ENCODE data around the gene IFRD2.
A peak's percentile ranks its signal among the peaks of the same experiment; 100 is the strongest.
"Not testable (repeated sequence)": the region's sequence is repeated elsewhere in the genome, so short reads cannot be mapped to it uniquely, and the experiment has no call there.

Gene IFRD2

GRCh38 chr3:50263478-50264382 lies 28.5 kb downstream of the IFRD2 start:
- Histone ChIP-seq H3K36me3 (no peaks in the 10 kb centered on the region), H3K27me3 (no peaks in the 10 kb centered on the region), H3K4me3 (ENCODE audit: low read depth, low read length) (no peak overlapping the region), H3K9me3 (no peaks in the 10 kb centered on the region), H3K4me1 (peaks cover 4% of the 10 kb centered on the region)
- DNase-seq = no peak
- no peak for TF ChIP-seq CTCF (IDR thresholded peaks at IDR 0.05; ENCODE audit: low read depth, low read length)

DNA sequence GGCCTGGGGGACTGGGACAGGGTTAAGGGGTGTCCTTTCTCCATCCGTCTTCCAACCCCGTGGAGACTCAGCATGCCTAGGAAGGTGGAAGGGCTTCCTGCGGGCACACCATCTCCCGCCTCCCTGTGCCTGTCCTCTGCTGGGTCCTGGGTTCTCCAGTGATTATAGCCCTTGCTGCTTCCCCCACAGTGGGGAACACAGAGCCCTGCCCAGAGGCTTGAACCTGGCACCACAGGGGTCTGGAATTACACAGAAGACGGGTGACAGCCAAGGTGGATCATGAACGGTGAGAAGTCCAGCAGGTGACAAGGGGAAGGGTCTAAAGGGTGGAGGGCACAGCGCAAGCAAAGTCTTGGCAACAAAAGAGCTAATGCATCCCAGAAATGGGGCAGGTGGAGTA lies 29.5 kb downstream of the IFRD2 start:
- H3K27me3 ChIP-seq = no peaks in the 10 kb centered on the region
- no peak for TF ChIP-seq CTCF (IDR thresholded peaks at IDR 0.05; ENCODE audit: low read depth, low read length)
- DNase-seq = no peak
- H3K4me3 ChIP-seq (ENCODE audit: low read depth, low read length) = no peak overlapping the region
- H3K4me1 ChIP-seq = peaks cover 4% of the 10 kb centered on the region
- H3K36me3 ChIP-seq = no peaks in the 10 kb centered on the region
- H3K9me3 ChIP-seq = no peaks in the 10 kb centered on the region

DNA sequence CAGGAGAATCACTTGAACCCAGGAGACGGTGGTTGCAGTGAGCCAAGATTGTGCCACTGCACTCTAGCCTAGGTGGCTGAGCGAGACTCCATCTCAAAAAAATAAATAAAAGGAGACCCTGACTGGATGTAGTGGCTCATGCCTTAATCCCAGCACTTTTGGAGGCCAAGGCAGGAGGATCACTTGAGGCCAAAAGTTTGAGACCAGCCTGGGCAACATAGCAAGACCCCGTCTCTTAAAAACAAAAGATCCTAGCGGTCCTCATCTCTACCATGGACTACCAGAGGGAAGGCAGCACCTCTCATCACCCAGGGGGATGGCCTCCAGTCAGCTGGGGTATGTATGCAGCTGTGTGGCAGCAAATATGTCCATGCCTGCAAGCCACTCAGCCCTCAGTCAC lies 30.0 kb downstream of the IFRD2 start:
- H3K27me3 ChIP-seq; DNase-seq; H3K4me1 ChIP-seq; H3K9me3 ChIP-seq; H3K4me3 ChIP-seq (ENCODE audit: low read depth, low read length); H3K36me3 ChIP-seq: not testable (repeated sequence)

DNA sequence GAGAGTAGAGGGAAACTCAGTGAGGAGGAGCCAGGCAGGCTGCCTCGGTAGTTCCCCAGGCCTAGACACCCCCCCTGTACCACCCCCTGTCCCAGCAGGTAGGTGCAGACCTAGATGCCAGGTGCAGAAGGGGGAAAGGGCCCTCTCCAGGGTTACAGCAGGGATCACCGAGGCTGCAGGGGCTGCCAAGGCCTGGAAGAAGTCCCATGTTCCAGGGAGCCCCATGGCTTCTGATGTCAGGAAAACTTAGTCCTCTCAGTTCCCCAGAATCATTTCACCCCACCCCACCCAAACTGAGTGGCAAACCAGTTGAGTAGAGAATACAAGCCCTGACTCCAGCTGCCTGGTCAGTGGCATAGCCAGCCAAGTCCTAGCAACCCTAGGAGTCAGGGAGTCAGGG lies 30.7 kb downstream of the IFRD2 start:
- Histone ChIP-seq H3K9me3 (no peaks in the 10 kb centered on the region), H3K4me3 (ENCODE audit: low read depth, low read length) (no peak overlapping the region), H3K4me1 (peaks cover 4% of the 10 kb centered on the region), H3K36me3 (peaks cover 4% of the 10 kb centered on the region), H3K27me3 (no peaks in the 10 kb centered on the region)
- no peak for DNase-seq
- no peak for TF ChIP-seq CTCF (IDR thresholded peaks at IDR 0.05; ENCODE audit: low read depth, low read length)

- Histone ChIP-seq H3K36me3 (peaks cover 4% of the 10 kb centered on the region), H3K27me3 (no peaks in the 10 kb centered on the region), H3K4me1 (peaks cover 4% of the 10 kb centered on the region), H3K9me3 (no peaks in the 10 kb centered on the region), H3K4me3 (ENCODE audit: low read depth, low read length) (peak overlapping the region; percentile 65)
- no peak for TF ChIP-seq CTCF (IDR thresholded peaks at IDR 0.05; ENCODE audit: low read depth, low read length)
- no peak for DNase-seq
Observed at GRCh38 chr3:50260942-50261441, 31.2 kb downstream of the IFRD2 start.

- peak; percentile 66 for TF ChIP-seq CTCF (IDR thresholded peaks at IDR 0.05; ENCODE audit: low read depth, low read length)
- Histone ChIP-seq H3K36me3 (peaks cover 4% of the 10 kb centered on the region), H3K4me3 (ENCODE audit: low read depth, low read length) (peak overlapping the region; percentile 65), H3K4me1 (peaks cover 4% of the 10 kb centered on the region), H3K9me3 (no peaks in the 10 kb centered on the region), H3K27me3 (no peaks in the 10 kb centered on the region)
- peak; percentile 88 for DNase-seq
Observed at GRCh38 chr3:50260027-50260941, 31.9 kb downstream of the IFRD2 start.
